H9 (cell line): Measurements from ENCODE around the gene ZNF644. TPM values are rescaled to one million over a fixed set of nuclear protein-coding genes. Genes with fewer than 3 reads are reported as not detected.

Source experiments
- DNase-seq: peaks from one replicate; pipeline ENCODE4 v3.0.0-alpha.2; 2017
- H2AFZ ChIP-seq: one replicate; pipeline ENCODE4 v1.6.1; 2013; ENCODE audit warnings: mild to moderate bottlenecking, low read length, control low read depth, moderate library complexity
- H2AK5ac ChIP-seq: 2 replicates; pipeline ENCODE4 v1.6.1; 2013; ENCODE audit warnings: low read length, control low read depth, mixed read lengths; ENCODE audit not compliant: insufficient read length
- H2BK120ac ChIP-seq: one replicate; pipeline ENCODE4 v1.6.1; 2013; ENCODE audit warnings: low read depth, mild to moderate bottlenecking, low read length, control low read depth, inconsistent platforms; ENCODE audit not compliant: poor library complexity, severe bottlenecking
- H2BK12ac ChIP-seq: 2 replicates; pipeline ENCODE4 v1.6.1; 2013; ENCODE audit warnings: low read length, control low read depth, mixed read lengths, low read depth; ENCODE audit not compliant: insufficient read length
- H2BK15ac ChIP-seq: 2 replicates; pipeline ENCODE4 v1.6.1; 2013; ENCODE audit warnings: low read depth, low read length, control low read depth
- H2BK20ac ChIP-seq: one replicate; pipeline ENCODE4 v1.6.1; 2013; ENCODE audit warnings: low read depth, mild to moderate bottlenecking, low read length, control low read depth, inconsistent platforms; ENCODE audit not compliant: poor library complexity, severe bottlenecking
- H2BK5ac ChIP-seq: 2 replicates; pipeline ENCODE4 v1.6.1; 2013; ENCODE audit warnings: low read length, control low read depth, mixed read lengths; ENCODE audit not compliant: insufficient read length
- H3K14ac ChIP-seq: 2 replicates; pipeline ENCODE4 v1.6.1; 2013; ENCODE audit warnings: low read length, control low read depth; ENCODE audit not compliant: insufficient read depth
- H3K18ac ChIP-seq: 2 replicates; pipeline ENCODE4 v1.6.1; 2013; ENCODE audit warnings: low read depth, mild to moderate bottlenecking, mixed read lengths, low read length, control low read depth; ENCODE audit not compliant: insufficient read length
- H3K23ac ChIP-seq: 2 replicates; pipeline ENCODE4 v1.6.1; 2013; ENCODE audit warnings: low read length, control low read depth, mixed read lengths, low read depth; ENCODE audit not compliant: insufficient read length
- H3K23me2 ChIP-seq: 2 replicates; pipeline ENCODE4 v1.6.1; 2013; ENCODE audit warnings: low read depth, mild to moderate bottlenecking, mixed read lengths, low read length, control low read depth; ENCODE audit not compliant: insufficient read length, poor library complexity, severe bottlenecking
- H3K27ac ChIP-seq: 2 replicates; pipeline ENCODE4 v1.5.1; 2013; ENCODE audit warnings: low read length, control low read depth, mixed read lengths, low read depth; ENCODE audit not compliant: insufficient read length
- H3K27me3 ChIP-seq: 2 replicates; pipeline ENCODE4 v1.6.1; 2013; ENCODE audit warnings: low read length, control low read depth, inconsistent platforms; ENCODE audit not compliant: insufficient read depth
- H3K4ac ChIP-seq: 2 replicates; pipeline ENCODE4 v1.6.1; 2013; ENCODE audit warnings: low read depth, mild to moderate bottlenecking, control low read depth, inconsistent platforms, low read length, moderate library complexity
- H3K4me1 ChIP-seq: 2 replicates; pipeline ENCODE4 v1.6.1; 2013; ENCODE audit warnings: low read length, control low read depth, inconsistent platforms; ENCODE audit not compliant: insufficient read depth
- H3K4me2 ChIP-seq: 2 replicates; pipeline ENCODE4 v1.6.1; 2013; ENCODE audit warnings: low read length, control low read depth, mixed read lengths; ENCODE audit not compliant: insufficient read length, insufficient read depth
- H3K56ac ChIP-seq: 2 replicates; pipeline ENCODE4 v1.6.1; 2013; ENCODE audit warnings: low read depth, mild to moderate bottlenecking, mixed read lengths, low read length, control low read depth; ENCODE audit not compliant: insufficient read length
- H3K79me1 ChIP-seq: 2 replicates; pipeline ENCODE4 v1.6.1; 2013; ENCODE audit warnings: low read depth, mild to moderate bottlenecking, moderate library complexity, low read length, control low read depth, inconsistent platforms; ENCODE audit not compliant: insufficient read depth, poor library complexity, severe bottlenecking
- H3K79me2 ChIP-seq: 2 replicates; pipeline ENCODE4 v1.6.1; 2013; ENCODE audit warnings: low read length, control low read depth, inconsistent platforms; ENCODE audit not compliant: insufficient read depth
- H3K9ac ChIP-seq: 2 replicates; pipeline ENCODE4 v1.6.1; 2013; ENCODE audit warnings: low read length, control low read depth, mixed read lengths; ENCODE audit not compliant: insufficient read length; ENCODE audit errors: extremely low read depth
- H3K9me3 ChIP-seq: one replicate; pipeline ENCODE4 v1.6.1; 2013; ENCODE audit warnings: low read depth, low read length, inconsistent platforms; ENCODE audit not compliant: control insufficient read depth
- H3T11ph ChIP-seq: one replicate; pipeline ENCODE4 v1.6.1; 2013; ENCODE audit warnings: mild to moderate bottlenecking, low read length, control low read depth, inconsistent platforms
- H4K20me1 ChIP-seq: one replicate; pipeline ENCODE4 v1.6.1; 2013; ENCODE audit not compliant: control insufficient read depth, insufficient read length, insufficient read depth
- H4K5ac ChIP-seq: 2 replicates; pipeline ENCODE4 v1.6.1; 2013; ENCODE audit warnings: low read depth, mild to moderate bottlenecking, mixed read lengths, low read length, control low read depth; ENCODE audit not compliant: insufficient read length
- H4K8ac ChIP-seq: replicated peaks from 2 replicates; pipeline ENCODE4 v1.6.1; 2013; ENCODE audit warnings: low read length, control low read depth, mixed read lengths, low read depth; ENCODE audit not compliant: insufficient read length
- H4K91ac ChIP-seq: 2 replicates; pipeline ENCODE4 v1.6.1; 2013; ENCODE audit warnings: low read depth, mild to moderate bottlenecking, moderate library complexity, mixed read lengths, low read length, control low read depth; ENCODE audit not compliant: insufficient read length
- H3K27ac Mint-ChIP-seq, 3 experiments: 2 replicates in 2 of 3; 3 replicates in 1 of 3; pipeline ENCODE4 v1.8.0; 2020 to 2021; ENCODE audit warnings: mixed read lengths in 3 of 3, mild to moderate bottlenecking in 1 of 3, moderate library complexity in 1 of 3
- H3K27me3 Mint-ChIP-seq: 2 replicates; pipeline ENCODE4 v1.8.0; 2021; ENCODE audit warnings: low read depth, mild to moderate bottlenecking, moderate library complexity, mixed read lengths
- H3K36me3 Mint-ChIP-seq, 3 experiments: 2 replicates in 2 of 3; 3 replicates in 1 of 3; pipeline ENCODE4 v1.8.0; 2020 to 2021; ENCODE audit warnings: low read depth in 3 of 3, mixed read lengths in 3 of 3; ENCODE audit not compliant: insufficient read depth in 1 of 3
- H3K4me1 Mint-ChIP-seq, 2 experiments: 2 replicates each; pipeline ENCODE4 v1.8.0; 2020; ENCODE audit warnings: mixed read lengths in 2 of 2
- H3K4me3 Mint-ChIP-seq, 2 experiments: 2 replicates in 1 of 2; 3 replicates in 1 of 2; pipeline ENCODE4 v1.8.0; 2020 to 2021; ENCODE audit warnings: mild to moderate bottlenecking in 2 of 2, mixed read lengths in 2 of 2, moderate library complexity in 1 of 2
- H3K9me3 Mint-ChIP-seq, 2 experiments: 2 replicates in 1 of 2; 3 replicates in 1 of 2; pipeline ENCODE4 v1.8.0; 2020; ENCODE audit warnings: mild to moderate bottlenecking in 2 of 2, mixed read lengths in 2 of 2, moderate library complexity in 1 of 2
- CTCF ChIP-seq: fragments of 200-600 bp; sonication (generic); conservative IDR thresholded peaks from 3 replicates; pipeline ENCODE4 v1.8.0; 2021; ENCODE audit warnings: antibody characterized with exemption, mild to moderate bottlenecking
- WGBS: extraction: QIAGEN DNeasy Blood & Tissue Kit; methylation state at CpG from one replicate; pipeline ENCODE4 v1.1.7; 2013; ENCODE audit warnings: missing lambda C conversion rate, low lambda C conversion rate, mixed read lengths; ENCODE audit not compliant: insufficient read length; ENCODE audit errors: extremely low coverage; 5-methylcytosine and 5-hydroxymethylcytosine counted together
- total RNA-seq: library from RNA; stranded (reverse); gene quantifications from 2 replicates; pipeline ENCODE4 v1.2.1, GENCODE V29; 2021

ZNF644 gene
- total RNA-seq, 1 experiment from 2014 or later: 78.9 TPM

- no peak overlapping the region for H2BK120ac ChIP-seq
- no peak overlapping the region for H3K4me2 ChIP-seq
- no peak overlapping the region for H3K27ac ChIP-seq
- no peak overlapping the region for H3K9ac ChIP-seq
- H4K91ac ChIP-seq: no peak overlapping the region
- H2AK5ac ChIP-seq: no peak overlapping the region
- H3K9me3 ChIP-seq: no peaks in the 10 kb centered on the region
- H2BK12ac ChIP-seq: no peak overlapping the region
- Mint-ChIP-seq H3K27ac (no peak overlapping the region; a peak in 1 of 7 replicates), H3K36me3 (peaks cover 7 to 17% (median 9%) of the 10 kb centered on the region in 3 experiments; a peak in 6 of 7 replicates), H3K4me1 (peaks cover 12% of the 10 kb centered on the region in 2 experiments), H3K9me3 (peaks cover 20 to 22% of the 10 kb centered on the region in 2 experiments), H3K27me3 (peaks cover 54% of the 10 kb centered on the region), H3K4me3 (no peak overlapping the region)
- no peak overlapping the region for H2BK15ac ChIP-seq
- no peak overlapping the region for H2BK20ac ChIP-seq
- TF ChIP-seq CTCF: no peak
- peaks cover 7% of the 10 kb centered on the region; the same call in 1 of the 2 replicates for H3K27me3 ChIP-seq
- no peak overlapping the region for H3K18ac ChIP-seq
- no CpG with 5 or more reads among the region's 4 CpGs for WGBS
- no peaks in the 10 kb centered on the region for H3K79me2 ChIP-seq
- no peak for DNase-seq
- H3K4me1 ChIP-seq: no peaks in the 10 kb centered on the region
- no peak overlapping the region for H4K5ac ChIP-seq
- H3K23me2 ChIP-seq: no peaks in the 10 kb centered on the region
- H3K79me1 ChIP-seq: no peaks in the 10 kb centered on the region
- no peaks in the 10 kb centered on the region for H4K20me1 ChIP-seq
- H2AFZ ChIP-seq: no peak overlapping the region
- no peak overlapping the region for H3K56ac ChIP-seq
- no peak overlapping the region for H4K8ac ChIP-seq
- H3T11ph ChIP-seq: no peak overlapping the region
- H3K4ac ChIP-seq: no peak overlapping the region
- H3K23ac ChIP-seq: no peak overlapping the region
- no peak overlapping the region for H3K14ac ChIP-seq
- H2BK5ac ChIP-seq: no peak overlapping the region
Observed at GRCh38 chr1:91036894-91037829, 15.3 kb upstream of the ZNF644 start.
